HG03196 (cell line): ENCODE data around the gene AP3M1.
"Not testable (repeated sequence)": the region's sequence is repeated elsewhere in the genome, so short reads cannot be mapped to it uniquely, and the experiment has no call there.

Experiments used
- ATAC-seq: cut with Tn5 transposase; IDR thresholded peaks from one replicate; pipeline ENCODE4 v1.9.1; 2021; ENCODE audit not compliant: unreplicated experiment

The AP3M1 gene

DNA sequence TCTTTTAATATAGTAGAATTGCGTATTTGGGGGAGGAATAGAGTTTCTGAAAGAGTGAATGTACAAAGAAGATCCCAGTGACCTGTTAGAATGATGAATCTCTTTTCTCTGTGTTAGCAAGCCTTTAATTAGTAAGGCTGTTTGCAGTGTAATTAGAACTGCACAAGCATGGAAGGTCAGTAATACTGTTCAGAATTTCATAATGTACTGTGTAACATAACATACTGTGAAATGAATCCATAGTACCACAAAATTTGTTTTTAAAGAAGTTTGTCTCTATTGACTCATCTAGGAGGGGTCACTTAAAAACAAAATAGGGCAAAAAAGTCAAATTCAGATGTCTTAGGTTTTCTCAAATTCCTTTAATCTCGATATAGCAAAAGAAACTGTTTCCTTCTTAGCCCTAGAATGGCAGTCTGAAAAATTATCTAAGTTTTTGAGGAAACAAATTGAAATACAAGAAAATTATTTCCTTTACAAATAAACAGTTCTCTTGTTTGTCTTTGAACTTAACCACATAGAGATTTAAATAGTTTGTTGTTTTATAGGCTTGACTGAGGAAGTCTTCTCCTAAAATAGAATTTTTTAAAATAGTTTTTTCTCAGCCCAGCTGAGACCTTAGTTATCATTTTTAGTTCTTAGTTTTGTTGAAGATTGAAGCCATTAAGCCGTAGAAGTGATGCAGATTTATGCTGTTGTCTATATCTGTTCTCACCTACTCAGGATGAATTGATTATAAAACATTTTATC is 12.9 kb upstream of the AP3M1 start:
- no peak for ATAC-seq

DNA sequence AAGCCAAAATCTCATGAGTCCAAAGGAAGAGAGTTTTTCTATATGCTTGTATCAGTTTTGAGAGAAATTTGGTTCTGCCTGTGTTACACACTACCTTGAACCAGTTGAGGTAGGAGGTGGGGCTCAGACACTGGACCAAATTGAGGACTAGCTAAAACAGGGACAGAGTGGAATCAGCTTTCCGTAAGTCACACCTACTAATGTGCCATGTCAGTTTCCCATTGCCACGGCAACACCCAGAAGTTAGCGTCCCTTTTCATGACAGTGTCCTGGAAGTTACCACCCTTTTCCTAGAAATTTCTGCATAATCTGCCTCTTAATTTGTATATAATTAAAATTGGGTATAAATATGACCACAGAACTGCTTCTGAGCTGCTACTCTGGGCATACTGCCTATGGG is 9.4 kb upstream of the AP3M1 start:
- ATAC-seq = no peak

DNA sequence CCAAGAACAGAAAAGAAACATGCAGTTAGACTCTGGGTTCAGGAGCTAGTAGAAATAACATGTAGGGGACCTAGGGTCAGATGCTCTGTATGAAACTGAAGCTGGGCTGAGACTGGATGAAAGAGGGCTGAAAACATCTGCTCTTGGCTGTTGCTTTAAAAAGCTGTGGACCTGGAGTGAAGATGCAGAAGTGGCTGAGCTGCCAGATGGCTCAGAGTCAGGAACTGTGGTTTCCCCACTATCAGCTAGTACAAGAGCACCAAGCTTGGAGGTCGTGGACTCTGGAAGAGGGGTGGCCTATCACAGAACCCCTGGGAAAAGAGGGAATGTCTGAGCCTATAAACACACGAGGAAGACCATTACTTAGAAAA is 6.3 kb upstream of the AP3M1 start:
- no peak for ATAC-seq

DNA sequence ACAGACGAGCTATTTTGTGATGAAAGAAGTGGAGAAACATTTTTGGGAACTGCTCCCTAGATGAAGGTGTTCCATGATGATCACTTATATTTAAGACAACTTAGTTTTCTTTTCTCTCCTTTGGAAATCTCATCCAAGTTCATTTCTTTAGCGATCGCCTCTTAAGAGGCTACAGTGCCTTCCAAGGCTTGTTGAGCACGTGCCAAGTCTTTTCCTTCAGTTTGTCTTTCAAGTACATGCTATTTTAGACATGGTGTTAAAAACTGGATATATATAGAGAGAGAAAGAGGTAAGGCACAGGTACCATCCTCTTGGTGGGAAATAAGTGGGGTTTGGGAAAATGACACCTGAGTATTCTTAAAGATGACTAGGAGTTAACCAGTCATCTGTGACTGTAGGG is 3.0 kb upstream of the AP3M1 start:
- ATAC-seq = no peak

DNA sequence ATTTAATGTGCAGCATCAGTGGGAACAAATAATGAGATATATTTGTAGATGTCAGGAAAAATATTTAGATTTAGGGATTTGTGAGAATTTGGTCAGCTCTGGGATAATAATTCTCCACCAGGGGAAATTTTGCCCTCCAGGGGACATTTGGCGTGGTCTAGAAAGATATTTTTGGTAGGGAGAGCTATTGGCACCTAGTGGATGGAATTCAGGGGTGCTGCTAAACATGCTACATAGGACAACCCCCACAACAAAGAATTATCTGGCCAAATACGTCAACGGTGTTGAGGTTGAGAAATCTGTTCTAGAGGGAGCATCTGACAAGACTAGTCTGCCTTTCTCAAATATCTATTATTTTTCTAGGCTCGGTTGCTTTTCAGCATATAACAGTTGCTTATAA is 2.5 kb upstream of the AP3M1 start:
- ATAC-seq = no peak

DNA sequence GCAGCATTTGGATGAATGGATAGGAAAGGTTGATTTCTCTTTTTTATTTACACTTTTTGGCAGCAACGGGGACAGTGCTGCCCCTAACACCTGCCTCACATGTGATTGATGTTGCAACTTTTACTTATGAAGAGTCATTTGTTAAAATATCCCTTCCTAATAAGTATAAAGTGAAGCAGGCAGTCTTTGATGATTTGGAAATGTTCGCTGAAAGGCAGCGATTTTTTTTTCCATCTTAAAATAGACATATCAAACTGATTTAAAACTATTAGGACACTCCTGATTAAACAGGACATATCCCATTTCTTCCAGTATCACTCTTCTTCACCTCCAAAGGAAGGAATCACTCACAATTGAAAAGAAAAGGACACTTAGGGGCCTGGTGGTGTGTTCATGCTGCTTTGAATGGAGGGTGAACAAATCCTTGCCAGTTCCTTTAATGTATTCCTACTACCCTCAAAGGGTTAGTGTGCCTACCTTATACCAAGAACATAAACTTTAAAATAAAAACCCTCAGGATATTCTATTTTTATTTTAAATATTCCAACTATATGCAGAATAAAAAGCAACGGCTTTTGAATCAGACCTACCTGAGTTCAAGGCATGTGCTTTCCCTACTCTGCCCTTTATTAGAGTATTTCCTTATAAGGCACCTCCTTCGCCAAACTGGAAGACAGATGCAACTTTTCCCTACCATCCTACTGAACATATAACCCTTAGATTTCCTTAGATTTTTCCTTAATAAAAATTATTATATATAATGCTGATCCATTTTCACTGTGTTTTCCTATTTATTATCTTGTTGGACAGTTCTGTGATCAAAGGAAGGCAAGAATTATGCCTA is 1.5 kb upstream of the AP3M1 start:
- ATAC-seq = no peak

DNA sequence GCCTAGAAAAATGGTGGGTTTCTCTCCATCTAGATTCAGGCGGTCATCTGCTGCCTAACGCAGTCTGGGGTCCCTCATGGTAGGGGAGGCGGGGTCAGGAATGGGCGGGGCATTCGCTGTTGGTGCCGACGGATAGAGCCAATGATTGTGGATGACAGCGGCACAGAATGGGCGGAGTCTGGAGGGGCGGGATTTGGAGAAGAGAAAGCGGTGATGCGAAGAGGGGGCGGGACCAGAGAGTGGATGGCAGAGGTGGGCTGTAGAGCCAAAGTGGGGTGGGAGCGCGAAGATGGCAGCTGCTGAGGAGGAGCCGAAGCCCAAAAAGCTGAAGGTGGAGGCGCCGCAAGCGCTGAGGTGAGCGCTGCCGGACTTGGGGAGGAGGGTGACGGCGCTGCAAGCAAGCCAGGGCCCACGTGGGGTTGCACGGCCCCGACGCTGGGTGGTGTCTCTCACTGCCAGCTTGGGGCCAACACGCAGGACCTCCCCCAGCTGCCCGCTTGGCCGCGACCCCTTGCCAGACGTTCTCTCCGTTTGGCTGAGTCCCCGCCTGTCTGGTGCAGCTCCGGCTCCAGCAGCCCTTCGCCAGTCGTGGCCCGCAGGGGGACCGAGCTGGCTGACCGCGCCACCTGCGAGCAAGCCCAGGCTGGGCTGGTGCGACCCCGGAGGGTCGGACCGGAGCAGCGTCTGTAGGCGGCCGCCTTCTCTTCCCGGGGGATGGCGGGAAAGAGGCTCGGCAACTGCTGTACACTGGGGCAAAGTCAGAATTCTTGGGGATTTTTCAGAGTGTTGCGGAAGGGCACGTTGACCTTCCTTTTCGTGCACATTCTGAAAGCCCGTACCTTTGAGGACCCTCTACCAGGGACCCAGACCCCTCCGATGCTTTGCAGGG is 606 bp upstream of the AP3M1 start, which contains the start of gene ADK:
Gene ADK, plus strand, starts transcription at position 232 of the 889 bp plus-strand sequence. Its CDS starts 58 bp downstream, at position 290.
- ATAC-seq = peak; percentile 69

DNA sequence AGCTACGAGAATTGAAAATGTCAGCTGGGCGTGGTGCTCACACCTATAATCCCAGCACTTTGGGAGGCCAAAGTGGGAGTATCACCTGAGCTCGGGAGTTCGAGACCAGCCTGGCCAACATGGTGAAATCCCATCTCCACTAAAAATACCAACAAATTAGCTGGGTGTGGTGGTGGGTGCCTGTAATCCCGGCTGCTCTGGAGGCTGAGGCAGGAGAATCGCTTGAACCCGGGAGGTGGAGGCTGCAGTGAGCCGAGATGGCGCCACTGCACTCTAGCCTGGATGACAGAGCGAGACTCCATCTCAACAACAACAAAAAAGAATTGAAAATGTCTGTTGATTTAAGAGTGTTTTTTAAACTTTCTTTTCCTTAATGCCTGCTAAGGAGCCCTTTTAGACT is 3.6 kb downstream of the AP3M1 start:
- ATAC-seq = not testable (repeated sequence)

DNA sequence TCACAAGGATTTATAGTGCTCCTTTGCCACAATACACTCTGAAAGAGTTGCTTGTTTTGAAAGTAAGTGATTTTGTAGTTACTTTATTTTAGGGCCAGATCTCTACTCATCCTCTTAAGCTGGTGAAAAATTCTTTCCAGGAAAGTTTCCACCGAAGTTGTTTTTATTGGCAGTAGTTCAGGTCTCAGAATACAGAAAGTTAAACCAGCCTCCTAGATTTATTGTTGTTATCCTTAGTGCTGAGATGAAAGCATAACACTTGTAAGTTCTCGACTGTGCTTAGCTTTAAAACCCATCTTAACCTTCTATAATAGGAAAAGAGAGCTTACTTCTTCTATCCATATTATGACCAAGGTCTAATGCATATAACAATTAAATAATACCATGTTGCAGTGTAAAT is 5.5 kb downstream of the AP3M1 start:
- ATAC-seq = no peak

DNA sequence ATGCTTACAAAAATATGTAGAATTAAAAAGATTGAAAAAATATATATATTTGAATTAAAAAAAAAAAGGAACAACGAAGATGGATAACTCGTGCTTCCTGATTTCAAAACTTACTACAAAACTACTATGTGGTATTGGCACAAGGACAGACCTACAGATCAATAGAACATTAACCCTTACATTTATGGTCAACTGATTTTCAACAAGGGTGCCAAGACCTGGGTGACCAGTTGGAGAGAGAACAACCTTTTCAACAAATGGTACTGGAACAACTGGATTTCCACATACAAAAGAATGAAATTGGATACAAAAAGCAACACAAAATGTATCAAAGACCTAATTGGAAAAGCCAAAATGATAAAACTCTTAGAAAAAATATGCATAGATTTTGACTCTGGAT is 10.1 kb downstream of the AP3M1 start:
- ATAC-seq = no peak

DNA sequence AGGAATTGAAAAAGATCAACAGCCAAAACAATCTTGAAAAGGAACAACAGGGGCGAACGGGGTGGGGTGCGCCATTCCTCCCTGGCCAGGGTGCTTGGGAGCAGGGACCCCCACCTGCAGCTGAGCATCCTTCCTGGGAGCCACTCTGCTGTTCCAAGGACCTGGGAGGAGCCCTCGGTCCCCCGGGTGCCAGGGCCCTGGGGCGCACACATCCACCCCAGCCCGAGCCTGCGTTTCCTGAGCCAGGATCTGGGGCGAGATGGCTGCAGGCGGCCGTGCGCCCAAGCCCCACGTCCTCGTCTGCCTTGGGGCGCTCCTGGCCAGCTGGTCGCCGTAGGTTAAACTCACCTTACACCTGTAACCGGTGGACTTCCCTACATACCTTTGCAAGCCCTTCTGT is 10.6 kb downstream of the AP3M1 start:
- no peak for ATAC-seq

DNA sequence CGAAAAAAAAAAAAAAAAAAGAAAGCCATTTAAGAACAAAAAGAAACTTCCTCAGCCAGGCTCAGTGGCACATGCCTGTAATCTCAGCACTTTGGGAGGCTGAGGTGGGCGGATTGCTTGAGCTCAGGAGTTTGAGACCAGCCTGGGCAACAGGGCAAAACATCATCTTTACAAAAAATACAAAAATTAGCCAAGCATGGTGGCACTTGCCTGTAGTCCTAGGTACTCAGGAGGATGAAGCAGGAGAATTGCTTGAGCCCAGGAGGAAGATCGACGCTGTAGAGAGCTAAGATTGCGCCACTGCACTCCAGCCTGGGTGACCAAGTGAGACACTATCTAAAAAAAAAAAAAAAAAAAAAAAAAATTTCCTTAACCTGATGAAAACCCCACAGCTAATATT is 12.0 kb downstream of the AP3M1 start:
- not testable (repeated sequence) for ATAC-seq

DNA sequence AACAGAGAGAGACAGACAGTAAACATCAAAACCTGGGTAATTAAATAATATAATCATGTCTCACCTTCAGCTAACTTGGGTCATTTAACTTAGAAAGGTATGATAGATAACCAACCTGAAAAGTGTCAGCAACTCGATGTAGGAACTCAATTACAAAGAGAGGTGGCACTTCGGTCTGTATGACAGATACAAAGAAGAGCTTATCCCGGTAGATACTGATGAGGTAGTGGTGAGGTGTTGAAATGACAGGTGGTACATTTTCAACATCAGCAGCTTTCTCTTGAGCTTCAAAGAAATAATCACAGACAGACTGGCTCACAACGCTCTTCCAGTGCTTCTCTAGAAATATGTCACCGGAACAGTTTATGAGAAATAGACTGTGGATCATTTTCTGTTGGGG is 12.6 kb downstream of the AP3M1 start:
- no peak for ATAC-seq

DNA sequence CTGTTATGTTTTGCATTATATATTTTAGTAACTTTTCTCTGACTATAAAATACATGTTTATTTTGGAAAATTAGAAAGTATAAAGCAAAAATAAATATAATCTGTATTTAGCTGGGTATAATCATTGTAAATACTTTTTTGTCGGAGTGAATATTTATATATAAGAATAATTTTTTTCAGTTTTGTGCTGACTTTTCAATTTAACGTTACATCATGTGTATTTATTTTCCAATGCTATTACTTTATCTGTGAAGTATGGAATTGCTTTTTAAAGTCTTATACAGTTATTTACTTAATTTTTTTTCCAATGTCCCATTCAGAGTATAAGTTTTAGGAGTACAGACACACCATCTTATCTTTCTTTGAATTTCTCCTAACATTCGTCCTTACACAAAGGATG is 15.2 kb downstream of the AP3M1 start:
- ATAC-seq = no peak

DNA sequence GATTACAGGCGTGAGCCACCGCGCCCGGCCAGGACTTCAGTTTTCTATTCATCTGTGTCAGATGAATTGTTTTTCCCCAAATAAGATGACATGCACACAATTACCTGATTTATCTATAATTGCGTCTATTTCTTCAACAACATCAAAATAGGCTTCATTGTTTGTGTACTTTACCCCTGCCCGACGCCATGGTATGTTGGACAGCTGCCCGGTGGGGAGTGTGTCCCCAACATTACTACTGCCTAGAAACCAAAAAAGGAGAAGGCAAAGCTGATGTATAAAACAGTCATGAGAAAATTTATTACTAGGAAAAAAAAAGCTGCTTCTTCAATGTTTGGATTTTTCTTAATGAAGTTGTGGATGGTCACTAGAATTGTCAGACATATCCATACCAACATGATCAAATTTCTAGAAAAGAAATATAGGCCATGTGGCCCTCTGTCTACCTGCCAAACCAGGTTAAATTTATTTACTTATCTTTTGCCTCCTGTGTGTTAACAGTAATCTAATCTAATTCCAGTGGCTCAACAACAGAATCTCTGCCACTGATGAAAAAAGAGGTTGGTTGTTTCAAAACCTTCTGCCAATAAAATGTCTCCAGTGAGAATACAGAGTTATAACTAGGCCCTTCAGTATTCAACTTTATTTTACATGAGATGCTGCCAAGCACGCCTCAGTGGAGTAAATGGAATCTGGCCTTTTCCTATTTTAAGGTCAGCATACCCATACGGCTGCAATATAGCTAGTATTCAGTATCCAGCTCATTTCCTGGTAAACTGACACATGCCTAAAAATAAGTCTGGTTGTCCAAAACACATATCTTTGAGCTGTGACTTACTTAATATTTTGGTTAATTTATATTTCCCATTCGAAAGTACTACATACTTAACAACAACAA is 16.5 kb downstream of the AP3M1 start:
- no peak for ATAC-seq

DNA sequence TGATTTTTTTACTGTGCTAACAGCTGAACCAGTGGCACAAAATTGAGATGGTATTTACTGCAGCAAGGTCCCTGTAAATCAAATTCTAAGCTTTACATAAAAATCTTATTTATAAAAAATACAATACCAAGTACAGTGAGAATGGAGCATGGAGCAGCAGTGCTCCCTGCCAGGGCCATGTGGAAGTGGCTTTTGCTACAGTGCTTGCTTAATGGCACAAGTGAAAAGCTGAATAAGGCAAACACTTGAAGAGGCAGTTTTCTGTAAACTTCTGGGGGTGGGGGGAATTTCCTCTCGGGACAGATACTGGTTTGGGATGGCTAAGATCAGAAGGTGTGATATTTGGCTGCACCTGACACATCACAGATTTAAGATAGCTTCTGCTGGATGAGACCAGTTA is 27.5 kb downstream of the AP3M1 start:
- ATAC-seq = no peak

DNA sequence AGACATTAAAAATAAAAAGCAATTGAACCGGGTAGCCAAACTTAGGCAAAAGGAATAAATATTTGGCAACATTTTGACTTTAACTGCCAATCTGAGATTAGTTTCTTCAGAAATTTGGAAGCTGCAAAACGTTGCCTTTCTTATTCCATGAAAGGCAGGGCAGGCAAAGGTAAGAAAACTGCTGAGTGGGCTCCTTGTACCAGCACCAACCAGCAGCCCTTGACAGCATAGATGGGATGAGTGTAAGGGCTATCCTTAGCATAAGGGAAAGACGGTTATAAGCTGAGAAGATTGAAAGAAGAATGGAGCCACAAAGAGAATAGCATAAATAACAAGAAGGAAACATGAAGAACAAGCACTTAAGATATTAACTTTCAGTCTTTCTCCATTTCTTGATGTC is 28.6 kb downstream of the AP3M1 start:
- no peak for ATAC-seq

DNA sequence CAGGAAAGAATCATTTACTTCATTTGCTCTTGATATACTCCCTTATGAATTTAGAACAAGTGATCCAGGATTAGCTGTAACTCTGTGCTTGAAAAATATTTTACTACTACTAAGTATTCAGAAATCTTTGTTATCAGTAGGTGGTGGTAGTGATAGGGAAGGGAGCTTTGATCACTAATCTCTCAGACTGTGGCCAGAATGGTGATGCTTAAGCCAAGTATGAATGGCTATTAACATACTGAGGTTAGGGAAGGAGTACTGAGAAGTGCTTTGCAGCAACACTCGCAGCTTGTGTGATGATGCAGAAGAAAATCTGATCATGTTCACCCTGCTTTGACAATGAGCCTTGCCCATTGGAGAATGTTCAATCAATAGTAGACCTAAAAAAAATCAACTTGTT is 29.3 kb downstream of the AP3M1 start:
- no peak for ATAC-seq

DNA sequence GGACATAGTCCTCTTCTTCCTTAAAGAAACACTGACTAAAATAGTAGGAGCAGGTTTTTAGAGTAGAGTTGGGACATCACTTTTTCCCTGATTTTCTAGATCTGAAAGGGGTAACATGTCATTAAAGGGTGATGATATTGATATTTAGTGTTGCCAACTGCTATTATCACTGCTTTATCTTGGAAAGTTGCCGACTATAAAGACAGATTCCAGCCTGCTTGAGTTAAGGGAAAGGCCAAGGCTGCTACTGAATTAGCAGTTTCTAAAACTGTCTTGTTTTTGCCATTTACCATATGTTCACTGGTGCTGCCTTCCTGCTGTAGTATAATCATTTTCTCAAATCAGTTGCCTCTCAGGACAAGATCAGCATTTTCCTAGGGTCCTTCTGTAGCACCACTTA is 29.7 kb downstream of the AP3M1 start:
- no peak for ATAC-seq

DNA sequence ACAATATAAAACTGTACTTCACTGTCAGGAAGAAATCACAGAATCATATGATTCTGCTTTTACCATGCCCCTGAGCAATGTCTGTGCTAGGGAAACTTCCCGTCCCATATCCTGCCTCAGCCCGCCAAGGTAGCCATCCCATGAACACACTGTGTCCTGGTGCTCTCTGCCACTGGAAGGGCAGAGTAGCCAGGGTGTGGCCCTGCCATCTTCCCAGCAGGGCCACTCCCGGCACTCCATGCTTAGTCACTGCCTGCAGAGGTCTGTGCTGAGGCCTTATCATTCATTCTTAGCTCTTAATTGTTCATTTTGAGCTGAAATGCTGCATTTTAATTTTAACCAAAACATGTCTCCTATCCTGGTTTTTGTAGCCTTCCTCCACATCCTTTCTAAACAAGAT is 31.8 kb downstream of the AP3M1 start:
- no peak for ATAC-seq
